ENCODE measurements around the gene TMEM178B.
A peak's percentile ranks its signal among the peaks of the same experiment; 100 is the strongest.

The TMEM178B gene

DNA sequence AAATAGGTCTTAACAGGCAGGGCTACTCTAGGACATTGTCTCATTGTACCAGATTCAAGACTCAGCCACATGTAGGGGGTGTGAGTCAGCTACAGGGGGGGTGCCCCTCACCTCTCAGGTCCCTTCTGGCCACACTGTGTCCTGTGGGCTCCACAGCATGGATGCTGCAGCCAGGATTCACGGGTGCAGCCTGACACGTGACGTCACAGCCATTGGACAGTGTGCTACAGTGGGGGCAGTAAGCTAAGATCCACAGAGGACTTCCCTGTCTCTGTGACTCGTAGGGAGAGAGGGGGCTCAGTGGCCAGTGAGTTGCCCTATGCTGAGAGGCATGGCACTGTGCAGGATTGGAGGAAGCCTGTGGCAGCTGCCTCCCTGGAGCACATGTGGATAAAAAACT, 77.9 kb downstream of the TMEM178B start:
- TF ChIP-seq, protein P1, sequence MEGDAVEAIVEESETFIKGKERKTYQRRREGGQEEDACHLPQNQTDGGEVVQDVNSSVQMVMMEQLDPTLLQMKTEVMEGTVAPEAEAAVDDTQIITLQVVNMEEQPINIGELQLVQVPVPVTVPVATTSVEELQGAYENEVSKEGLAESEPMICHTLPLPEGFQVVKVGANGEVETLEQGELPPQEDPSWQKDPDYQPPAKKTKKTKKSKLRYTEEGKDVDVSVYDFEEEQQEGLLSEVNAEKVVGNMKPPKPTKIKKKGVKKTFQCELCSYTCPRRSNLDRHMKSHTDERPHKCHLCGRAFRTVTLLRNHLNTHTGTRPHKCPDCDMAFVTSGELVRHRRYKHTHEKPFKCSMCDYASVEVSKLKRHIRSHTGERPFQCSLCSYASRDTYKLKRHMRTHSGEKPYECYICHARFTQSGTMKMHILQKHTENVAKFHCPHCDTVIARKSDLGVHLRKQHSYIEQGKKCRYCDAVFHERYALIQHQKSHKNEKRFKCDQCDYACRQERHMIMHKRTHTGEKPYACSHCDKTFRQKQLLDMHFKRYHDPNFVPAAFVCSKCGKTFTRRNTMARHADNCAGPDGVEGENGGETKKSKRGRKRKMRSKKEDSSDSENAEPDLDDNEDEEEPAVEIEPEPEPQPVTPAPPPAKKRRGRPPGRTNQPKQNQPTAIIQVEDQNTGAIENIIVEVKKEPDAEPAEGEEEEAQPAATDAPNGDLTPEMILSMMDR (IDR thresholded peaks at IDR 0.05; ENCODE audit: control insufficient read depth, insufficient read depth, low read depth, low read length, missing control alignments) = no peak
- no peak for DNase-seq (ENCODE audit: low read depth)
- H3K4me3 ChIP-seq (ENCODE audit: control insufficient read depth, low read depth, low read length) = no peak overlapping the region

DNA sequence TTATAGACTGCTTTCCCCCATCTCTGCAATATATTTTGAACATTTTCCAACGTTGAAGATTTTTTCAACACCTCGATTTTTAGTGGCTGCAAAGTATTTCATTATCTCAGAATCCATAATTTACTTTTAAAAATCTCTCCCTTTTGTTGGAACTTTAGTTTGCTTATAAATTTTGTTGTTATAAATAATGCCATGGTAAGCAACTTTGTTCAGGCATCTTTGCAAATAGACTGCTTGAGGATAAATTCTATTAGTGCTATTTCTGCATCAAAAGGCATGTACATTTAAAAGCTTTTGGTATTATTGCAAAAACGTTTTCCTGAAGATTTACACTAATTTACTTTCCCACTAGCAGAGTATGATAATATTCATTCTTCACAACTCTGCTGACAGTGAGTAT, 79.4 kb downstream of the TMEM178B start:
- no peak for DNase-seq (ENCODE audit: low read depth)
- H3K4me3 ChIP-seq (ENCODE audit: control insufficient read depth, low read depth, low read length) = no peak overlapping the region
- TF ChIP-seq, protein P1 (IDR thresholded peaks at IDR 0.05; ENCODE audit: control insufficient read depth, insufficient read depth, low read depth, low read length, missing control alignments) = no peak

DNA sequence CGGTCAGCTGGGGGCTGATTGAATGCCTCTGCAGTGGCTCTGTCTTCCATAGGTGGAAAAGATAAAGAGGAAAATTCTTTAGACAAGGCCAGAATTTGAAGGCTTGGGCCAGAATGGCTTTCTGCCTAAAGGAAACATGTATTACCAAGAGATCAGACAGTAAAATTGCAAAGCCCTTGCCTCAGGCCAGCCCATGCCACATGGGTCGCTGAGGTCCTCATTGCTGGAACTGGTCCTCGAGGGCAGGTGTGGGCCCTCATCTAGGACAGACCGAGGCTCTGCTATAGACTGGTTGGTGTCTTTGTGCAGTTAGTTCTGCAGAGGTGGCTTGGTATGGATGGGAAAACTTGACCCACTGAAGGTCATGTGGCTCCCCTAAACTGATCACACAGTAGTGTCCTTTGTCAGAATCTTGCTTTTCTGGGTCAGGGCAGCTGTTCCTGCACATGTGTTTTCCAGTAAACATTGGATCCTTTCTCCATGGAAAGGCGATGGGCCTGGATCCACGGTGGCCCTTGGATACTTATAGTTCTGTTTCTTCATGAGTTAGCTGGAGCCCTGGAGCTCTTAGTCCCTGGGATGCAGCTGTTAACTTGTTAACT, 80.4 kb downstream of the TMEM178B start:
- H3K4me3 ChIP-seq (ENCODE audit: control insufficient read depth, low read depth, low read length) = no peak overlapping the region
- no peak for DNase-seq (ENCODE audit: low read depth)
- TF ChIP-seq, protein P1 (IDR thresholded peaks at IDR 0.05; ENCODE audit: control insufficient read depth, insufficient read depth, low read depth, low read length, missing control alignments) = no peak

DNA sequence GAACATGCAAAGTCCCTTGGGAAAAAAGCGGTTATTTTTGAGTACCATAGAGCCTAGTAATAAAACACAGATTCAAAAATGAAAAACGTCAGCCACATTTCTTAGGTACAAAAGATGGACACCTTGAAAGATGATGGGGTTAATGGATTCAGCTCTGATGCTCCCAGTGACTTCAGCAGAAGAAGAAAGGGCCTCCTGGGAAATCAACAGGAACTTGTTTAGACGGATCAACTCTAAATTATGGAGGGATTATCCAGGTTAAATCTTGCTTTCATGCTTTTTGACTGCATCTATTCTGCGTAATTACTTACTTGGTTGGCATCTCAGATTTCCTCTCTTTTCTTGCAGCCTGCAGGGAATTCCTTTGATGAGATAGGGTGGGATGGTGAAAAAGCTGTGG, 82.5 kb downstream of the TMEM178B start:
- no peak overlapping the region for H3K4me3 ChIP-seq (ENCODE audit: control insufficient read depth, low read depth, low read length)
- TF ChIP-seq, protein P1 (IDR thresholded peaks at IDR 0.05; ENCODE audit: control insufficient read depth, insufficient read depth, low read depth, low read length, missing control alignments) = no peak
- no peak for DNase-seq (ENCODE audit: low read depth)

DNA sequence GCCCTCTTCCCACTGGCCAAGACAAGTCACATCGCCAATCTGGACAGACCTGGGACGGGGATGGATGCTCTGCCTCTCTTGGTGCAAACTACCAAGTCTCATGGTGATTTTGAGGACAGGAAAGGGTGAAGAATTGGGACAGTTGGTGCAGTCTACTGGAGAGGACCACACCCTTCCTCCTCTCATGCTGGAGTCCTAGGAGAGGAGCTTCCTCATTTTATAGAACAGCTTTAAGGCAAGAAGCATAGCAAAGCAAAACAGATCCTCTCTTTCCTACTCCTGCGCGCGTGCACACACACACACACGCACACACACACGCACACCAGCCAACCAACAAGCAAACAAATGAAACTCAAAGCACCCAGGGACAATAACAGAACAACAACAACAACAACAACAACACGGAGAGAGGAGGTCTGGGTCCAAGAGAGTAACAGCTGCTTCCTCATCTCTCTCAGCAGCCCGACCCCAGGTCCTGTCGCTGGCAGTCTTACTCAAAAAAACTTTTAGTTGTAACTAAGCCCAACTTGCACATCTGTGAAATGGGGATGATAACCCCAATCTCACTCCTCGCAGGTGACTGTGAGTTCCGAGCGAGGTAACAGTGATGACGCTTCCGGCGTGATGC, 83.4 kb downstream of the TMEM178B start:
- no peak for DNase-seq (ENCODE audit: low read depth)
- TF ChIP-seq, protein P1 (IDR thresholded peaks at IDR 0.05; ENCODE audit: control insufficient read depth, insufficient read depth, low read depth, low read length, missing control alignments) = no peak
- H3K4me3 ChIP-seq (ENCODE audit: control insufficient read depth, low read depth, low read length) = no peak overlapping the region

DNA sequence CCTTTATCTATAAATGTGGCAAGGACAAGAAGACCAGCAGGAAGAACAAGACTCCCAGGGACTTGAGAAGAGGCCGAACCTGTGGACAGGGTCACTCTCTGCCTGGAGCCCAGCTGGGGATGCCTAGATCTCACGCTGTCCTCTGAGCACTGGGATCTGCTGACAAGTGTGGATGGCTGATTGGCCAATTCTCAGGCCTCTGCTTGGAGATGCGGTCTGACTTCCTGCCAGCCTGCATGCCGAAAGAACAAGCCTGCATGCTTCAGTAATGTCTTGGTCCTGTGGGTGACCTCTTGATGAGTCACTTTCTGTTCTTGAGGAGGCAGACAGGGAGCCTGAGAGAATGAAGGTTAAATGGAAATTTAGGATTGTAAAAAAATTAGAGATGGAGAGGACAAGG, 84.7 kb downstream of the TMEM178B start:
- peak; percentile 46 for DNase-seq (ENCODE audit: low read depth)
- H3K4me3 ChIP-seq (ENCODE audit: control insufficient read depth, low read depth, low read length) = no peak overlapping the region
- TF ChIP-seq, protein P1 (IDR thresholded peaks at IDR 0.05; ENCODE audit: control insufficient read depth, insufficient read depth, low read depth, low read length, missing control alignments) = no peak
